AG09319 (cell line): ENCODE results near the gene FIZ1.
A peak's percentile ranks its signal among the peaks of the same experiment; 100 is the strongest.

Source experiments
- DNase-seq: peaks from one replicate; pipeline ENCODE4 v3.0.0-alpha.2; 2010; ENCODE audit warnings: low read depth; ENCODE audit errors: extremely low read depth
- TF ChIP-seq, protein P1 (sequence below): IDR thresholded peaks from 2 replicates; pipeline ENCODE4 v1.5.1; 2011; ENCODE audit warnings: low read depth, mild to moderate bottlenecking, inconsistent platforms, low read length, moderate library complexity

Gene FIZ1, protein sequence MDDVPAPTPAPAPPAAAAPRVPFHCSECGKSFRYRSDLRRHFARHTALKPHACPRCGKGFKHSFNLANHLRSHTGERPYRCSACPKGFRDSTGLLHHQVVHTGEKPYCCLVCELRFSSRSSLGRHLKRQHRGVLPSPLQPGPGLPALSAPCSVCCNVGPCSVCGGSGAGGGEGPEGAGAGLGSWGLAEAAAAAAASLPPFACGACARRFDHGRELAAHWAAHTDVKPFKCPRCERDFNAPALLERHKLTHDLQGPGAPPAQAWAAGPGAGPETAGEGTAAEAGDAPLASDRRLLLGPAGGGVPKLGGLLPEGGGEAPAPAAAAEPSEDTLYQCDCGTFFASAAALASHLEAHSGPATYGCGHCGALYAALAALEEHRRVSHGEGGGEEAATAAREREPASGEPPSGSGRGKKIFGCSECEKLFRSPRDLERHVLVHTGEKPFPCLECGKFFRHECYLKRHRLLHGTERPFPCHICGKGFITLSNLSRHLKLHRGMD

DNA sequence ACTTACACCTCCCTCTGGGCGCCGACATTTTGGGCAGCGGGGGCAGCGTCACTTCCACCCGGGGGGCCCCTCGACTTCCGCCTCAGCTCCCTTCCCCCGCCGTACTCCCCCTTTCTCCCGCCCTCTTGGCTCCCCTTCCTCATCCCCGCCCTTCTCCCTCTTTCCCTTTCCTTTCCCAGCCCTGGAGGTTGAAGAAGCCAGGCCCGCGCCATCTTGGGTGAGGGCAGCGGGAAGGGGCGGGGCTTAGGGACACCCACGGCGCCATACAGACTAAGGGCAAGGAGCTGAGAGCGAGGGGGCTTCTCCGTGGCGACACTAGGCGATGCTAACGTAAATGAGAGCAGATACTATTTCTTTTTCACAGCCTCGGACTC is at the start of gene FIZ1:
Gene FIZ1 (minus strand): TSS at position 50 of the 374 bp plus-strand sequence. CDS start 1,652 bp downstream, outside the sequence.
- peak; percentile 97 for DNase-seq
- TF ChIP-seq, protein P1, sequence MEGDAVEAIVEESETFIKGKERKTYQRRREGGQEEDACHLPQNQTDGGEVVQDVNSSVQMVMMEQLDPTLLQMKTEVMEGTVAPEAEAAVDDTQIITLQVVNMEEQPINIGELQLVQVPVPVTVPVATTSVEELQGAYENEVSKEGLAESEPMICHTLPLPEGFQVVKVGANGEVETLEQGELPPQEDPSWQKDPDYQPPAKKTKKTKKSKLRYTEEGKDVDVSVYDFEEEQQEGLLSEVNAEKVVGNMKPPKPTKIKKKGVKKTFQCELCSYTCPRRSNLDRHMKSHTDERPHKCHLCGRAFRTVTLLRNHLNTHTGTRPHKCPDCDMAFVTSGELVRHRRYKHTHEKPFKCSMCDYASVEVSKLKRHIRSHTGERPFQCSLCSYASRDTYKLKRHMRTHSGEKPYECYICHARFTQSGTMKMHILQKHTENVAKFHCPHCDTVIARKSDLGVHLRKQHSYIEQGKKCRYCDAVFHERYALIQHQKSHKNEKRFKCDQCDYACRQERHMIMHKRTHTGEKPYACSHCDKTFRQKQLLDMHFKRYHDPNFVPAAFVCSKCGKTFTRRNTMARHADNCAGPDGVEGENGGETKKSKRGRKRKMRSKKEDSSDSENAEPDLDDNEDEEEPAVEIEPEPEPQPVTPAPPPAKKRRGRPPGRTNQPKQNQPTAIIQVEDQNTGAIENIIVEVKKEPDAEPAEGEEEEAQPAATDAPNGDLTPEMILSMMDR, result no peak

DNA sequence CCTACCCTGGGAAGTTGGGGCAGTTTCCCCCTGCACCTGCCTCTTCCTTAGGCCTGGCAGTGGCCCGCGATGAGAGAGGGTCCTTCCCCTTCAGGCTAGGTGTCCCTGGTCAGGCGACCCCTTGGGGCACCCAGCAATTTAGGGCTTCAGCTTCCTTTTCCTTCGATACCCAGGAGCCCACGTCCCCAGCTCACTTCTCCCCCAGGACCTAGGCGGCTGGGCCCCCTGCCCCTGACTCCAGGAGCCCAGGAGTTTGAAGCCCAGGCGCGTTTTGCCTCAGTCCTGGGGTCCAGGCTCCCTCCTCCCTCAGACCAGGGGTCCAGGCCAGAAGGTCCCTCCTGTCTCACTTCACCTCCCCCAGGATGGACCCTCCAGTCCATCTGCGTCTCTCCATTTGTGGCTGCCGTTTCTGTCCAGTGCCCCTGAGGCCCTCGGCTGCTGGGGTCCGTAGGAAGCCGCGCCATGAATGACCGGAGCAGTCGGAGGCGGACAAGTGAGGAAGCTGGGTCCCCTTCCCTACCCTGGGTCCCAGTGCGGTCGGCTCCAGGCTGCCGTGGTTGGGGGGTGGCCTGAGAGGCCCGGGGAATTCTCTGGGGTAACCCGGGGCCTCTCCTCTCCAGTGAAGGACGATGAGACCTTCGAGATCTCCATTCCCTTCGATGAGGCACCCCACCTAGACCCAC is 49.4 kb upstream of the FIZ1 start:
- no peak for DNase-seq
- TF ChIP-seq, protein P1, result no peak

DNA sequence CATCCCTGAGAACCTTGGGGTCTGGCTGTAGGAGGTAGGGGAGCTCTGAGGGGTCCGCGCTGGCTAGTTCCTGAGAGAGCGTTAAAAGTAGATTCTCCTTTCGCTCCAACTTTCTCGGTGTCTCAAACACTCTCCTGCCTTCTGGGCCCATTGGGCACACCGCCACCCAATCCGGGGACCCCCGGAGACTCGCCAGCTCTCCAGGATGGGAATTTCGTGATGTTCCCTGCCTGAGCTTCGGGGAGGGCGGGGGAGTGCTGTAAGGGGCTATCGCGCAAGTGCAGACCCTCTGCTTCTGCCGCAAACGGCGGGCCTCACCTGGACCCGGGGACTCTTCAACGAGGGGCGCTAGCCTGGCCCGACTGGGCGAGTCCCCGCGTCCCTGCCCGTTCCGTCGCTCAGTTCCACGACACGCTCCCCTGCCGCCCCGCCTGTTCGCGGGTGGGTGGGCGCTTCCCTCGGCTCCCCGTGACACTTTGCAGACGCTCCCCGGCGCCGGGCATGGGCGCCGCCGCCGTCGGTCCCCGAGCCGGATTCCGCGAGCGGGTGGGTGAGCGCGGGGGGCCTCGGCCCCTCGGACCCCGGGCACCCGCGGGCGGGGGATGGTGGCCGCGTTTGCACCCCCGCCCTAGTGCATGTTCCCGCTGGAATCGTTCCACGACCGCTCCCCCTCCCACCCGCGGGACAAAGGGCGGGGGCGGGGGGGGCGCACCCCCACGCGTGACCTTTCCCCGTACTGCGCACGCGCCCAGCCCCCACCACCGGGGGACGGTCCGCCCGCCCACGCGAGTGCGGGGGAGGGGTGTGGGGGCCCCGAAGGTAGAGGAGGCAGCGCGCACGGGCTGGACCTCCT is 48.6 kb upstream of the FIZ1 start, which contains the start of gene CCDC106:
Gene CCDC106 (plus strand): TSS at position 481 of the 853 bp plus-strand sequence. CDS start 835 bp downstream, outside the sequence.
- DNase-seq, result no peak
- TF ChIP-seq, protein P1, result no peak

DNA sequence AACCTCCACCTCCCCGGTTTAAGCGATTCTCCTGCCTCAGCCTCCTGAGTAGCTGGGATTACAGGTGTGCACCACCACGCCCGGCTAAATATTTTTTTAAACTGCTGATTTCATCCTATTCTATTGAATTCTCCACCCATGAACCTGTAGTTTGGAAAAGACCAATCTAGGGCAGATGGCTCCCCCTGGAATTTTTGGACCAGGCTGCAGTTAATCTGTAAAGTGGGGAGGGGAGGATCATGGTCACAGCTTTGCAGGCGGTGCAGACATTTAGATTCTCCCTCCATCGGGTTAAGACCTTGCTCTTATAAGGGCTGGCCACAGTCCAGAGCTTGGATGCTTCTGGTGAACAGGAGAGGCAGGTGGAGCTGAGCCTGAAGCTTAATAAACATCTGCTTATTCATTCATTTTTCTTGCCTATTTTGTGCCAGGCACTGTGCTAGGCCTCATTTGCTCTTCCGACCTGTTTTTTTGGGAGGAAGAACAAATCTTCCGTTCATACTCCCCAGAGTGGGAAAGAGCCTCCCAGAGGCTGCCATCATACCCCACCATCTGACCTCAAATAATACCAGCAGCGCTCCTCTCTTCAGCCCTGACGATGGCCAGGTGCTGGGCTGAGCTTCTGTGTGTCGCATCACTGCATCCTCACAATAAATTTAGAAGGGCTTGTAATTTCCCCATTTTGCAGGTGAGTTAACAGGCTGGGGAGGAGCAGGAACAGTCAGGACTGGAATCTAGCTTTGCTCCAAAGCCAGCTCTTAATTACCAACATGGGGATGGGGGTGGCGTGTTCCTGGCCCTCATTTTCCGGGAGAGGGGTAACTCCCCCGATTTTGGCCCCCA is 47.8 kb upstream of the FIZ1 start:
- no peak for DNase-seq
- TF ChIP-seq, protein P1, result no peak

DNA sequence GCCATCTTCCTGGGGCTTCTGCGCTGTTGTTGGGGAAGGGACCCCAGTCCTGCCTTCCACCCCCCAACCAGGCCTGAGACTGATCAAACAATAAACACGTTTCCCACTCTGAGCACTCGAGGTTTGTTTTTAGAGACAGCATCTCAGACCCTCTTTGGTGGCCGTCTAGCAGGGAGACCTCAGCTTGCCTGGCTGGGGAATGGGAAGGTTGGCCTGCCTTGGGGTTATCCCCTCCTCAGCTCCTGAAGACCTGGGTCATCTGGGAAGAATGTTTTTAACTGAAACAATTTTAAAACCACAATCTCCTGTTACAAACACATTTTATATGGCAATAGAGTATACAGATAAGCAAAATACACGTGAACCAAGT is 46.2 kb upstream of the FIZ1 start:
- TF ChIP-seq, protein P1, result no peak
- no peak for DNase-seq

DNA sequence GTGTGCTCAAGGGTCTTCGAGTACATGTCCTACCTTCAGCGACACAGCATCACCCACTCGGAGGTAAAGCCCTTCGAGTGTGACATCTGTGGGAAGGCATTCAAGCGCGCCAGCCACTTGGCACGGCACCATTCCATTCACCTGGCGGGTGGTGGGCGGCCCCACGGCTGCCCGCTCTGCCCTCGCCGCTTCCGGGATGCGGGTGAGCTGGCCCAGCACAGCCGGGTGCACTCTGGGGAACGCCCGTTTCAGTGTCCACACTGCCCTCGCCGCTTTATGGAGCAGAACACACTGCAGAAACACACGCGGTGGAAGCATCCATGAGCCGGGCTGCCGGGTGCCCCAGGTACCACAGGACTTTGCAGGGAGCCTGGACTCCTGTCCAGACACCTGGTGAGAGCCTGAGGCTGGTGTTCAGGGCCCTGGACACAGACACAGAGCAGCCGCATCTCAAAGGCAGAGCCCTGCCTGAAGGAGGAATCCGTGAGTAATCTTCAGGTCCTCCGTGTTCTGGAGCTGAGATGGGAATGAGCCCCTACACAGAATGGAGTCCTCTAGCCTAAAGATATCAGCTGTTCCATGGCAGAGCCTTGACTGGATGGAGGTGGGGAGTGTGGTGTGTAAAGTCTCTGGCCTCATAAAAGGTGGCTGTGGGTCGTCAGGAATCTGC is 45.7 kb upstream of the FIZ1 start:
- DNase-seq, result no peak
- TF ChIP-seq, protein P1, result no peak
